Measurements from ENCODE around the gene FADS6.
"Not testable (repeated sequence)": the region's sequence is repeated elsewhere in the genome, so short reads cannot be mapped to it uniquely, and the experiment has no call there.

Gene FADS6

GRCh38 chr17:74917430-74917829, 24.0 kb upstream of the FADS6 start:
- Histone ChIP-seq H3F3A (ENCODE audit: insufficient read depth, low read length) (no peaks in the 10 kb centered on the region), H3K4me3 (ENCODE audit: low read length) (no peak overlapping the region), H3K27ac (ENCODE audit: low read length) (no peak overlapping the region), H3K4me2 (ENCODE audit: low read depth, low read length) (no peak overlapping the region), H3K79me2 (ENCODE audit: low read length) (no peaks in the 10 kb centered on the region), H3K9me3 (replicated peaks; ENCODE audit: insufficient read depth, low read length) (no peaks in the 10 kb centered on the region), H3K36me3 (replicated peaks; ENCODE audit: insufficient read depth, low read length) (no peaks in the 10 kb centered on the region), H3K9me2 (replicated peaks; ENCODE audit: insufficient read depth, low read length) (no peaks in the 10 kb centered on the region), H3K4me1 (ENCODE audit: low read length) (no peaks in the 10 kb centered on the region), H4K20me1 (ENCODE audit: insufficient read depth, low read length) (no peaks in the 10 kb centered on the region), H3K9ac (ENCODE audit: low read length) (no peak overlapping the region), H2AFZ (ENCODE audit: low read length) (no peak overlapping the region), H3K27me3 (replicated peaks; ENCODE audit: insufficient read depth, low read length) (peaks cover 75% of the 10 kb centered on the region)
- no peak for DNase-seq
- no peak for TF ChIP-seq EZH2 (optimal IDR thresholded peaks at IDR 0.05; ENCODE audit: low read depth, low read length)
- TF ChIP-seq EZH2phosphoT487 (IDR thresholded peaks at IDR 0.05; ENCODE audit: low read length) = no peak
- no peak for TF ChIP-seq CTCF (IDR thresholded peaks at IDR 0.05; ENCODE audit: low read length)

- Histone ChIP-seq H3K4me3 (ENCODE audit: low read length) (no peak overlapping the region), H2AFZ (ENCODE audit: low read length) (no peak overlapping the region), H3K27me3 (replicated peaks; ENCODE audit: insufficient read depth, low read length) (peaks cover 71% of the 10 kb centered on the region), H3K9me3 (replicated peaks; ENCODE audit: insufficient read depth, low read length) (no peaks in the 10 kb centered on the region), H3K9me2 (replicated peaks; ENCODE audit: insufficient read depth, low read length) (no peaks in the 10 kb centered on the region), H3K36me3 (replicated peaks; ENCODE audit: insufficient read depth, low read length) (no peaks in the 10 kb centered on the region), H3K4me2 (ENCODE audit: low read depth, low read length) (no peak overlapping the region), H3F3A (ENCODE audit: insufficient read depth, low read length) (no peaks in the 10 kb centered on the region), H3K79me2 (ENCODE audit: low read length) (no peaks in the 10 kb centered on the region), H4K20me1 (ENCODE audit: insufficient read depth, low read length) (no peaks in the 10 kb centered on the region), H3K9ac (ENCODE audit: low read length) (no peak overlapping the region), H3K4me1 (ENCODE audit: low read length) (no peaks in the 10 kb centered on the region), H3K27ac (ENCODE audit: low read length) (no peak overlapping the region)
- DNase-seq = no peak
- no peak for TF ChIP-seq EZH2 (optimal IDR thresholded peaks at IDR 0.05; ENCODE audit: low read depth, low read length)
- TF ChIP-seq EZH2phosphoT487 (IDR thresholded peaks at IDR 0.05; ENCODE audit: low read length) = no peak
- no peak for TF ChIP-seq CTCF (IDR thresholded peaks at IDR 0.05; ENCODE audit: low read length)
These were observed 23.4 kb upstream of the FADS6 start for GRCh38 chr17:74916851-74917199.

GRCh38 chr17:74916136-74916850, 22.9 kb upstream of the FADS6 start:
- H3K4me1 ChIP-seq (ENCODE audit: low read length) = no peaks in the 10 kb centered on the region
- no peak for DNase-seq
- H3K9ac ChIP-seq (ENCODE audit: low read length) = no peak overlapping the region
- H3K27ac ChIP-seq (ENCODE audit: low read length) = no peak overlapping the region
- no peaks in the 10 kb centered on the region for H3K9me2 ChIP-seq (replicated peaks; ENCODE audit: insufficient read depth, low read length)
- TF ChIP-seq CTCF (IDR thresholded peaks at IDR 0.05; ENCODE audit: low read length) (no peak), EZH2phosphoT487 (IDR thresholded peaks at IDR 0.05; ENCODE audit: low read length) (no peak), EZH2 (optimal IDR thresholded peaks at IDR 0.05; ENCODE audit: low read depth, low read length) (no peak)
- H2AFZ ChIP-seq (ENCODE audit: low read length) = no peak overlapping the region
- no peak overlapping the region for H3K4me3 ChIP-seq (ENCODE audit: low read length)
- no peaks in the 10 kb centered on the region for H3K9me3 ChIP-seq (replicated peaks; ENCODE audit: insufficient read depth, low read length)
- no peaks in the 10 kb centered on the region for H3K79me2 ChIP-seq (ENCODE audit: low read length)
- no peaks in the 10 kb centered on the region for H3F3A ChIP-seq (ENCODE audit: insufficient read depth, low read length)
- H3K36me3 ChIP-seq (replicated peaks; ENCODE audit: insufficient read depth, low read length) = no peaks in the 10 kb centered on the region
- no peak overlapping the region for H3K4me2 ChIP-seq (ENCODE audit: low read depth, low read length)
- no peaks in the 10 kb centered on the region for H4K20me1 ChIP-seq (ENCODE audit: insufficient read depth, low read length)
- peaks cover 66% of the 10 kb centered on the region for H3K27me3 ChIP-seq (replicated peaks; ENCODE audit: insufficient read depth, low read length)

- H3K36me3 ChIP-seq (replicated peaks; ENCODE audit: insufficient read depth, low read length); H3K9me3 ChIP-seq (replicated peaks; ENCODE audit: insufficient read depth, low read length); H2AFZ ChIP-seq (ENCODE audit: low read length); H3K79me2 ChIP-seq (ENCODE audit: low read length); DNase-seq; H4K20me1 ChIP-seq (ENCODE audit: insufficient read depth, low read length); H3K4me2 ChIP-seq (ENCODE audit: low read depth, low read length); H3K27ac ChIP-seq (ENCODE audit: low read length); H3K4me3 ChIP-seq (ENCODE audit: low read length); H3K4me1 ChIP-seq (ENCODE audit: low read length); H3F3A ChIP-seq (ENCODE audit: insufficient read depth, low read length); H3K9ac ChIP-seq (ENCODE audit: low read length); H3K9me2 ChIP-seq (replicated peaks; ENCODE audit: insufficient read depth, low read length): not testable (repeated sequence)
- H3K27me3 ChIP-seq (replicated peaks; ENCODE audit: insufficient read depth, low read length) = peaks cover 27% of the 10 kb centered on the region
These were observed 18.0 kb upstream of the FADS6 start for GRCh38 chr17:74911423-74911822.

GRCh38 chr17:74909097-74909496, 15.7 kb upstream of the FADS6 start:
- not testable (repeated sequence) for H2AFZ ChIP-seq (ENCODE audit: low read length); H3K36me3 ChIP-seq (replicated peaks; ENCODE audit: insufficient read depth, low read length)
- H3K27me3 ChIP-seq (replicated peaks; ENCODE audit: insufficient read depth, low read length) = peaks cover 30% of the 10 kb centered on the region

More at GRCh38 chr17:74909097-74909496, 15.7 kb upstream of the FADS6 start:
- not testable (repeated sequence) for H3K9me3 ChIP-seq (replicated peaks; ENCODE audit: insufficient read depth, low read length); DNase-seq; H3K27ac ChIP-seq (ENCODE audit: low read length); H4K20me1 ChIP-seq (ENCODE audit: insufficient read depth, low read length); H3K4me2 ChIP-seq (ENCODE audit: low read depth, low read length); H3K4me1 ChIP-seq (ENCODE audit: low read length); H3F3A ChIP-seq (ENCODE audit: insufficient read depth, low read length); H3K4me3 ChIP-seq (ENCODE audit: low read length); H3K9ac ChIP-seq (ENCODE audit: low read length); H3K79me2 ChIP-seq (ENCODE audit: low read length); H3K9me2 ChIP-seq (replicated peaks; ENCODE audit: insufficient read depth, low read length)
